Neural cell (in vitro differentiated cells): ENCODE measurements around the gene MUSTN1. TPM values are rescaled to one million over a fixed set of nuclear protein-coding genes. Genes with fewer than 3 reads are reported as not detected.

Source experiments
- H2AFZ ChIP-seq: fragments of 200-600, 300-800 bp; sonication (generic), shearing (Covaris generic); 2 replicates; pipeline ENCODE4 v1.6.0; 2014; ENCODE audit warnings: low read depth, mild to moderate bottlenecking, antibody characterized with exemption, low read length, moderate library complexity
- H3F3A ChIP-seq: fragments of 200-600 bp; shearing (Covaris generic); 2 replicates; pipeline ENCODE4 v1.6.1; 2016; ENCODE audit warnings: mild to moderate bottlenecking, moderate library complexity, mixed read lengths, antibody characterized with exemption, low read length; ENCODE audit not compliant: insufficient read depth, poor library complexity, severe bottlenecking
- H3K27ac ChIP-seq: fragments of 200-600, 300-800 bp; sonication (generic), shearing (Covaris generic); 2 replicates; pipeline ENCODE4 v1.5.1; 2014; ENCODE audit warnings: mild to moderate bottlenecking, low read length, moderate library complexity
- H3K27me3 ChIP-seq: fragments of 300-800, 200-600 bp; sonication (generic), shearing (Covaris generic); 2 replicates; pipeline ENCODE4 v1.6.0; 2014; ENCODE audit warnings: mild to moderate bottlenecking, low read depth, low read length, moderate library complexity; ENCODE audit not compliant: insufficient read depth
- H3K36me3 ChIP-seq: fragments of 300-800, 200-600 bp; sonication (generic), shearing (Covaris generic); 2 replicates; pipeline ENCODE4 v1.5.1; 2014; ENCODE audit warnings: mild to moderate bottlenecking, antibody characterized with exemption, low read length, moderate library complexity; ENCODE audit not compliant: insufficient read depth
- H3K4me2 ChIP-seq: fragments of 300-800, 200-600 bp; sonication (generic), shearing (Covaris generic); 2 replicates; pipeline ENCODE4 v1.6.0; 2014; ENCODE audit warnings: mild to moderate bottlenecking, low read length
- H3K4me3 ChIP-seq: fragments of 300-800, 200-600 bp; sonication (generic), shearing (Covaris generic); 2 replicates; pipeline ENCODE4 v1.5.1; 2014; ENCODE audit warnings: mild to moderate bottlenecking, low read length, moderate library complexity
- H3K79me2 ChIP-seq: fragments of 200-600 bp; shearing (Covaris generic); replicated peaks from 2 replicates; pipeline ENCODE4 v1.6.0; 2014; ENCODE audit warnings: mild to moderate bottlenecking, low read length, moderate library complexity; ENCODE audit not compliant: insufficient read depth
- H3K9ac ChIP-seq: fragments of 300-800, 200-600 bp; sonication (generic), shearing (Covaris generic); 2 replicates; pipeline ENCODE4 v1.6.1; 2016; ENCODE audit warnings: mild to moderate bottlenecking, low read length, mixed read lengths
- H3K9me2 ChIP-seq: fragments of 200-600 bp; shearing (Covaris generic); 2 replicates; pipeline ENCODE4 v1.6.1; 2016; ENCODE audit warnings: mild to moderate bottlenecking, low read length, mixed read lengths; ENCODE audit not compliant: insufficient read depth
- H3K9me3 ChIP-seq: fragments of 200-600, 300-800 bp; sonication (generic), shearing (Covaris generic); 2 replicates; pipeline ENCODE4 v1.6.1; 2016; ENCODE audit warnings: mild to moderate bottlenecking, mixed run types, low read length, moderate library complexity, mixed read lengths
- H4K20me1 ChIP-seq: fragments of 200-600 bp; shearing (Covaris generic); 2 replicates; pipeline ENCODE4 v1.6.1; 2016; ENCODE audit warnings: mild to moderate bottlenecking, mixed run types; ENCODE audit not compliant: insufficient read depth
- EP300 ChIP-seq: fragments of 450-650 bp; conservative IDR thresholded peaks from 2 replicates; pipeline ENCODE4 v1.6.1; 2014; ENCODE audit warnings: antibody characterized with exemption, mild to moderate bottlenecking, moderate library complexity; ENCODE audit not compliant: poor library complexity, severe bottlenecking
- EZH2 ChIP-seq: fragments of 200-600, 300-800 bp; shearing (Covaris generic), sonication (generic); IDR thresholded peaks from 2 replicates; pipeline ENCODE4 v1.6.1; 2014; ENCODE audit warnings: antibody characterized with exemption, low read length, borderline replicate concordance, mild to moderate bottlenecking; ENCODE audit not compliant: insufficient read depth, poor library complexity, severe bottlenecking
- MXI1 ChIP-seq: fragments of 450-650 bp; conservative IDR thresholded peaks from 2 replicates; pipeline ENCODE4 v1.6.1; 2014; ENCODE audit warnings: antibody characterized with exemption, mild to moderate bottlenecking; ENCODE audit not compliant: poor library complexity, severe bottlenecking
- POLR2AphosphoS5 ChIP-seq: IDR thresholded peaks from 2 replicates; pipeline ENCODE4 v1.6.1; 2012
- RAD21 ChIP-seq: fragments of 450-650 bp; conservative IDR thresholded peaks from 2 replicates; pipeline ENCODE4 v1.6.1; 2014; ENCODE audit warnings: antibody characterized with exemption, mild to moderate bottlenecking, moderate library complexity
- SMC3 ChIP-seq: fragments of 450-650 bp; conservative IDR thresholded peaks from 2 replicates; pipeline ENCODE4 v1.6.1; 2014; ENCODE audit warnings: antibody characterized with exemption, mild to moderate bottlenecking, moderate library complexity; ENCODE audit not compliant: poor library complexity
- TAF1 ChIP-seq: IDR thresholded peaks from 2 replicates; pipeline ENCODE4 v1.6.1; 2012; ENCODE audit warnings: low read depth
- polyA plus RNA-seq: library from polyadenylated mRNA; depleted of rRNA; stranded (reverse); fragments of >200 nt; gene quantifications from 2 replicates; pipeline ENCODE4 v1.2.3, GENCODE V29; 2014
- TF ChIP-seq, protein P1 (sequence below): IDR thresholded peaks from 2 replicates; pipeline ENCODE4 v1.6.1; 2012; ENCODE audit warnings: borderline replicate concordance
- TF ChIP-seq, protein P2 (sequence below): fragments of 450-650 bp; IDR thresholded peaks from 2 replicates; pipeline ENCODE4 v1.5.1; 2014; ENCODE audit warnings: antibody characterized with exemption, mild to moderate bottlenecking, moderate library complexity; ENCODE audit not compliant: poor library complexity, severe bottlenecking

MUSTN1 gene
- polyA plus RNA-seq, 1 donor from 2014 or later: not detected

DNA sequence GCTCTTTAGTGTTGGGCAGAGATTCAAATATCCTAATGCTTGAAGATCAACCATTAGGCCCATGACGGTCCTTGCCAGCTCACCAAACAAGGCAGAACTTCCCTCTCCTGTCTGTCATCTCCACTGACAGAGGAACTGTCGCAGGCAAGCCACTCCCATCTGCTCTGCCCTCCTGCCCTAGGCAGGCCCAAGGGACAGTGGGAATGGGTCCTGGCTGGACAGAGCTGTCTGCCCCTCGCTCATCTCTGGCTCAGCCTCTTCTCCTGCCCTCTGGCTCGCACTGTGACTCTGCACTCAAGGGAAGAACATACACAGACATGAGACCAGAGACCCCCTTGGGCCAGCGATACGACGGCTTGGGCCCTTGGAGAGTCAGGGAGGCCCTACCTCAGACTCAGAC lies 7.6 kb upstream of the MUSTN1 start:
- Histone ChIP-seq H3K9me3 (no peaks in the 10 kb centered on the region), H3K27ac (no peak overlapping the region), H3K27me3 (no peaks in the 10 kb centered on the region), H3K36me3 (no peaks in the 10 kb centered on the region), H3K9me2 (no peaks in the 10 kb centered on the region), H3K4me2 (no peak overlapping the region), H4K20me1 (no peaks in the 10 kb centered on the region), H3F3A (no peaks in the 10 kb centered on the region), H3K4me3 (no peak overlapping the region), H2AFZ (no peak overlapping the region), H3K79me2 (no peaks in the 10 kb centered on the region), H3K9ac (no peak overlapping the region)
- TF ChIP-seq, protein P1, sequence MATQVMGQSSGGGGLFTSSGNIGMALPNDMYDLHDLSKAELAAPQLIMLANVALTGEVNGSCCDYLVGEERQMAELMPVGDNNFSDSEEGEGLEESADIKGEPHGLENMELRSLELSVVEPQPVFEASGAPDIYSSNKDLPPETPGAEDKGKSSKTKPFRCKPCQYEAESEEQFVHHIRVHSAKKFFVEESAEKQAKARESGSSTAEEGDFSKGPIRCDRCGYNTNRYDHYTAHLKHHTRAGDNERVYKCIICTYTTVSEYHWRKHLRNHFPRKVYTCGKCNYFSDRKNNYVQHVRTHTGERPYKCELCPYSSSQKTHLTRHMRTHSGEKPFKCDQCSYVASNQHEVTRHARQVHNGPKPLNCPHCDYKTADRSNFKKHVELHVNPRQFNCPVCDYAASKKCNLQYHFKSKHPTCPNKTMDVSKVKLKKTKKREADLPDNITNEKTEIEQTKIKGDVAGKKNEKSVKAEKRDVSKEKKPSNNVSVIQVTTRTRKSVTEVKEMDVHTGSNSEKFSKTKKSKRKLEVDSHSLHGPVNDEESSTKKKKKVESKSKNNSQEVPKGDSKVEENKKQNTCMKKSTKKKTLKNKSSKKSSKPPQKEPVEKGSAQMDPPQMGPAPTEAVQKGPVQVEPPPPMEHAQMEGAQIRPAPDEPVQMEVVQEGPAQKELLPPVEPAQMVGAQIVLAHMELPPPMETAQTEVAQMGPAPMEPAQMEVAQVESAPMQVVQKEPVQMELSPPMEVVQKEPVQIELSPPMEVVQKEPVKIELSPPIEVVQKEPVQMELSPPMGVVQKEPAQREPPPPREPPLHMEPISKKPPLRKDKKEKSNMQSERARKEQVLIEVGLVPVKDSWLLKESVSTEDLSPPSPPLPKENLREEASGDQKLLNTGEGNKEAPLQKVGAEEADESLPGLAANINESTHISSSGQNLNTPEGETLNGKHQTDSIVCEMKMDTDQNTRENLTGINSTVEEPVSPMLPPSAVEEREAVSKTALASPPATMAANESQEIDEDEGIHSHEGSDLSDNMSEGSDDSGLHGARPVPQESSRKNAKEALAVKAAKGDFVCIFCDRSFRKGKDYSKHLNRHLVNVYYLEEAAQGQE: no peak
- TF ChIP-seq RAD21 (no peak), MXI1 (no peak), SMC3 (no peak), EP300 (no peak), TAF1 (no peak), POLR2AphosphoS5 (no peak), EZH2 (no peak)
- TF ChIP-seq, protein P2, sequence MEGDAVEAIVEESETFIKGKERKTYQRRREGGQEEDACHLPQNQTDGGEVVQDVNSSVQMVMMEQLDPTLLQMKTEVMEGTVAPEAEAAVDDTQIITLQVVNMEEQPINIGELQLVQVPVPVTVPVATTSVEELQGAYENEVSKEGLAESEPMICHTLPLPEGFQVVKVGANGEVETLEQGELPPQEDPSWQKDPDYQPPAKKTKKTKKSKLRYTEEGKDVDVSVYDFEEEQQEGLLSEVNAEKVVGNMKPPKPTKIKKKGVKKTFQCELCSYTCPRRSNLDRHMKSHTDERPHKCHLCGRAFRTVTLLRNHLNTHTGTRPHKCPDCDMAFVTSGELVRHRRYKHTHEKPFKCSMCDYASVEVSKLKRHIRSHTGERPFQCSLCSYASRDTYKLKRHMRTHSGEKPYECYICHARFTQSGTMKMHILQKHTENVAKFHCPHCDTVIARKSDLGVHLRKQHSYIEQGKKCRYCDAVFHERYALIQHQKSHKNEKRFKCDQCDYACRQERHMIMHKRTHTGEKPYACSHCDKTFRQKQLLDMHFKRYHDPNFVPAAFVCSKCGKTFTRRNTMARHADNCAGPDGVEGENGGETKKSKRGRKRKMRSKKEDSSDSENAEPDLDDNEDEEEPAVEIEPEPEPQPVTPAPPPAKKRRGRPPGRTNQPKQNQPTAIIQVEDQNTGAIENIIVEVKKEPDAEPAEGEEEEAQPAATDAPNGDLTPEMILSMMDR: no peak

DNA sequence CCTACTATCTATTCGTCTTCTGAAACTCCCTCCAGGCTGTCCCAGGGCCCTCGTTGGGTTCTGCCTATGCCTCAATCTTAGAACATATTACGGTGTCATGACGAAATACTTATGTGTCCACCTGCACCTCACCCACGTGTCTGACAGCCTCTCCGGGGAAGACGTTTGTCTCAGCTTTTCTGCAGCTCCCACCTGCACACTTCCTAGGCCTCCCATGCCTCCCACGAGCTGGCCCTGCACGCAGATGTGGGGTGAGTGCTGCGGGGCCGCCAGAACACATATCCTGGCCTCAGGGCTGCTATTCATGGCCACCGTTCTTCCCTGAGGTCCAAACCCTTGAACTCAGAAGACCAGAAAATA lies 7.1 kb upstream of the MUSTN1 start:
- TF ChIP-seq EP300 (no peak), EZH2 (no peak)
- Histone ChIP-seq H3K27me3 (no peaks in the 10 kb centered on the region), H3K79me2 (no peaks in the 10 kb centered on the region), H3K9me3 (no peaks in the 10 kb centered on the region), H3F3A (no peaks in the 10 kb centered on the region), H4K20me1 (no peaks in the 10 kb centered on the region), H3K9ac (no peak overlapping the region), H3K4me3 (no peak overlapping the region), H3K9me2 (no peaks in the 10 kb centered on the region), H3K27ac (no peak overlapping the region), H2AFZ (no peak overlapping the region), H3K4me2 (no peak overlapping the region), H3K36me3 (no peaks in the 10 kb centered on the region)
